Measurements from ENCODE around the gene FZR1. TPM values are rescaled to one million over a fixed set of nuclear protein-coding genes. Genes with fewer than 3 reads are reported as not detected.

The FZR1 gene
- total and polyA plus RNA-seq, 9 of the 15 experiments (the other 6 are each of a cell fraction or from before 2014, with no cell fraction given): 0.18 to 48.0 (median 22.2) TPM

DNA sequence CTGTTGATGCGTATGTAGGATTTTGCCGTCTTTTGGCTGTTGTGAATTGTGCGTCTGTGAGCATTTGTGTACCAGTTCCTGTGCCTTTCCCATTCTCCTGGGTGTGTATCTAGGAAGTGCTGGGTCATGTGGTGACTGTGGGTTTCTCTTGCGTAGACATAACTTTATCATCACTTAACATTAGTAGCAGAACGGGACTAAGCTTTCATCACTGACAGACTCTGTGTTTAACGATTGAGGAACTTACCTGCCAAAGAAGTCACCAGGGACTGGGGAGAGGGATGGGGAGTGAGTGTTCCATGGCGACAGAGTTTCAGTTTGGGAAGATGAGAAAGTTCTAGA is 15.0 kb downstream of the FZR1 start (continued):
- TF ChIP-seq PRPF4 (IDR thresholded peaks at IDR 0.05; ENCODE audit: insufficient read depth, low read depth, low read length, poor library complexity, severe bottlenecking) (no peak), GTF2F1 (IDR thresholded peaks at IDR 0.05; ENCODE audit: low read depth, low read length) (no peak), LCOR (CRISPR knock-in tag; IDR thresholded peaks at IDR 0.05) (no peak), ZFP1 (CRISPR knock-in tag; IDR thresholded peaks at IDR 0.05) (no peak), NUFIP1 (IDR thresholded peaks at IDR 0.05; ENCODE audit: partially characterized antibody) (no peak), PREB (CRISPR knock-in tag; IDR thresholded peaks at IDR 0.05) (no peak), PKNOX1 (IDR thresholded peaks at IDR 0.05) (no peak), VEZF1 (CRISPR knock-in tag; IDR thresholded peaks at IDR 0.05) (no peak; the same call in 1 of the 2 replicates), POLR3G (IDR thresholded peaks at IDR 0.05; ENCODE audit: extremely low read depth, insufficient read length, insufficient replicate concordance) (no peak), FOXP1 (CRISPR knock-in tag; IDR thresholded peaks at IDR 0.05) (no peak), DIDO1 (tag; IDR thresholded peaks at IDR 0.05; ENCODE audit: low read depth) (no peak), ETV1 (tag; conservative IDR thresholded peaks at IDR 0.05; ENCODE audit: low read depth) (no peak), ELF4 (CRISPR knock-in tag; IDR thresholded peaks at IDR 0.05) (no peak), STAT6 (CRISPR knock-in tag; IDR thresholded peaks at IDR 0.05) (no peak)
- TF ChIP-seq, protein P1, sequence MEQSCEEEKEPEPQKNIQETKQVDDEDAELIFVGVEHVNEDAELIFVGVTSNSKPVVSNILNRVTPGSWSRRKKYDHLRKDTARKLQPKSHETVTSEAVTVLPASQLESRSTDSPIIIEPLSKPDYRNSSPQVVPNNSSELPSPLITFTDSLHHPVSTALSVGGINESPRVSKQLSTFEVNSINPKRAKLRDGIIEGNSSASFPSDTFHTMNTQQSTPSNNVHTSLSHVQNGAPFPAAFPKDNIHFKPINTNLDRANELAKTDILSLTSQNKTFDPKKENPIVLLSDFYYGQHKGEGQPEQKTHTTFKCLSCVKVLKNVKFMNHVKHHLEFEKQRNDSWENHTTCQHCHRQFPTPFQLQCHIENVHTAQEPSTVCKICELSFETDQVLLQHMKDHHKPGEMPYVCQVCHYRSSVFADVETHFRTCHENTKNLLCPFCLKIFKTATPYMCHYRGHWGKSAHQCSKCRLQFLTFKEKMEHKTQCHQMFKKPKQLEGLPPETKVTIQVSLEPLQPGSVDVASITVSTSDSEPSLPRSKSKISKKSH (CRISPR knock-in tag; IDR thresholded peaks at IDR 0.05): no peak
- TF ChIP-seq, protein P2, sequence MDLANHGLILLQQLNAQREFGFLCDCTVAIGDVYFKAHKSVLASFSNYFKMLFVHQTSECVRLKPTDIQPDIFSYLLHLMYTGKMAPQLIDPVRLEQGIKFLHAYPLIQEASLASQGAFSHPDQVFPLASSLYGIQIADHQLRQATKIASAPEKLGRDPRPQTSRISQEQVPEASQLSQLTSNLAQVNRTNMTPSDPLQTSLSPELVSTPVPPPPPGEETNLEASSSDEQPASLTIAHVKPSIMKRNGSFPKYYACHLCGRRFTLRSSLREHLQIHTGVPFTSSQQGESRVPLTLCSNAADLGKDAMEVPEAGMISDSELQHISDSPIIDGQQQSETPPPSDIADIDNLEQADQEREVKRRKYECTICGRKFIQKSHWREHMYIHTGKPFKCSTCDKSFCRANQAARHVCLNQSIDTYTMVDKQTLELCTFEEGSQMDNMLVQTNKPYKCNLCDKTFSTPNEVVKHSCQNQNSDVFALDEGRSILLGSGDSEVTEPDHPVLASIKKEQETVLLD (IDR thresholded peaks at IDR 0.05): peak; percentile 45; the same call in 1 of the 2 replicates
- TF ChIP-seq, protein P3, sequence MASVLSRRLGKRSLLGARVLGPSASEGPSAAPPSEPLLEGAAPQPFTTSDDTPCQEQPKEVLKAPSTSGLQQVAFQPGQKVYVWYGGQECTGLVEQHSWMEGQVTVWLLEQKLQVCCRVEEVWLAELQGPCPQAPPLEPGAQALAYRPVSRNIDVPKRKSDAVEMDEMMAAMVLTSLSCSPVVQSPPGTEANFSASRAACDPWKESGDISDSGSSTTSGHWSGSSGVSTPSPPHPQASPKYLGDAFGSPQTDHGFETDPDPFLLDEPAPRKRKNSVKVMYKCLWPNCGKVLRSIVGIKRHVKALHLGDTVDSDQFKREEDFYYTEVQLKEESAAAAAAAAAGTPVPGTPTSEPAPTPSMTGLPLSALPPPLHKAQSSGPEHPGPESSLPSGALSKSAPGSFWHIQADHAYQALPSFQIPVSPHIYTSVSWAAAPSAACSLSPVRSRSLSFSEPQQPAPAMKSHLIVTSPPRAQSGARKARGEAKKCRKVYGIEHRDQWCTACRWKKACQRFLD (CRISPR knock-in tag; IDR thresholded peaks at IDR 0.05): no peak
